Hepatocyte (in vitro differentiated cells): ENCODE measurements around the gene CALML5. TPM values are rescaled to one million over a fixed set of nuclear protein-coding genes. Genes with fewer than 3 reads are reported as not detected.

ENCODE experiments used
- DNase-seq: peaks from one replicate; pipeline ENCODE4 v3.0.0-alpha.2; 2016; ENCODE audit warnings: low spot score
- H2AFZ ChIP-seq: fragments of 200-600 bp; sonication (generic); 2 replicates; pipeline ENCODE4 v1.6.0; 2016; ENCODE audit warnings: antibody characterized with exemption, mild to moderate bottlenecking
- H3K27ac ChIP-seq: fragments of 200-600 bp; sonication (generic); 2 replicates; pipeline ENCODE4 v1.5.1; 2016; ENCODE audit warnings: mild to moderate bottlenecking
- H3K27me3 ChIP-seq: fragments of 200-600 bp; sonication (generic); 2 replicates; pipeline ENCODE4 v1.6.1; 2016
- H3K36me3 ChIP-seq: fragments of 200-600 bp; sonication (generic); replicated peaks from 2 replicates; pipeline ENCODE4 v1.5.1; 2016; ENCODE audit warnings: low read depth; ENCODE audit not compliant: insufficient read depth
- H3K4me1 ChIP-seq: fragments of 200-600 bp; sonication (generic); 2 replicates; pipeline ENCODE4 v1.5.1; 2016; ENCODE audit warnings: mild to moderate bottlenecking, moderate library complexity; ENCODE audit not compliant: insufficient read depth
- H3K4me2 ChIP-seq: fragments of 200-600 bp; sonication (generic); 2 replicates; pipeline ENCODE4 v1.6.0; 2016
- H3K4me3 ChIP-seq: fragments of 200-600 bp; sonication (generic); 2 replicates; pipeline ENCODE4 v1.5.1; 2016; ENCODE audit warnings: mild to moderate bottlenecking
- H3K79me2 ChIP-seq: fragments of 200-600 bp; sonication (generic); 2 replicates; pipeline ENCODE4 v1.6.0; 2017; ENCODE audit warnings: mild to moderate bottlenecking
- H3K9me2 ChIP-seq: fragments of 200-600 bp; sonication (generic); replicated peaks from 2 replicates; pipeline ENCODE4 v1.6.0; 2017; ENCODE audit warnings: mild to moderate bottlenecking; ENCODE audit not compliant: insufficient read depth
- H3K9me3 ChIP-seq: fragments of 200-600 bp; sonication (generic); 2 replicates; pipeline ENCODE4 v1.5.1; 2016; ENCODE audit warnings: low read depth, mild to moderate bottlenecking
- H4K20me1 ChIP-seq: fragments of 200-600 bp; sonication (generic); 2 replicates; pipeline ENCODE4 v1.6.0; 2016; ENCODE audit warnings: mild to moderate bottlenecking; ENCODE audit not compliant: insufficient read depth, poor library complexity, severe bottlenecking
- CTCF ChIP-seq: fragments of 200-600 bp; sonication (generic); IDR thresholded peaks from 2 replicates; pipeline ENCODE4 v1.5.1; 2016; ENCODE audit warnings: antibody characterized with exemption, mild to moderate bottlenecking; ENCODE audit not compliant: poor library complexity
- EZH2 ChIP-seq: fragments of 200-600 bp; sonication (generic); IDR thresholded peaks from 2 replicates; pipeline ENCODE4 v1.6.1; 2016; ENCODE audit warnings: antibody characterized with exemption, mild to moderate bottlenecking, borderline replicate concordance
- EZH2phosphoT487 ChIP-seq: fragments of 200-600 bp; sonication (generic); IDR thresholded peaks from one replicate; pipeline ENCODE4 v1.6.1; 2018; ENCODE audit warnings: antibody characterized with exemption, mild to moderate bottlenecking, low read depth, moderate library complexity; ENCODE audit not compliant: unreplicated experiment, severe bottlenecking
- WGBS: methylation state at CpG from one replicate; pipeline ENCODE4 v1.1.6; 2016; ENCODE audit warnings: low lambda C conversion rate; ENCODE audit errors: missing lambda C conversion rate; 5-methylcytosine and 5-hydroxymethylcytosine counted together
- polyA plus RNA-seq: library from polyadenylated mRNA; unstranded; fragments of >200 nt; fragmentation: Nextera tagmentation; extraction: Ambion mirVana; gene quantifications from 2 replicates; pipeline ENCODE4 v1.2.1, GENCODE V29; 2016
- total RNA-seq: library from RNA; depleted of rRNA; stranded (reverse); fragments of >200 nt; gene quantifications from 2 replicates; pipeline ENCODE4 v1.2.3, GENCODE V29; 2014

Gene CALML5
- total and polyA plus RNA-seq, 2 experiments from 2014 or later = not detected

GRCh38 chr10:5510281-5511072, 11.1 kb upstream of the CALML5 start:
- H3K27me3 ChIP-seq = no peaks in the 10 kb centered on the region
- no peak overlapping the region for H3K4me3 ChIP-seq
- no peaks in the 10 kb centered on the region for H3K9me3 ChIP-seq
- no peaks in the 10 kb centered on the region for H3K79me2 ChIP-seq
- H4K20me1 ChIP-seq = no peaks in the 10 kb centered on the region
- no peaks in the 10 kb centered on the region for H3K36me3 ChIP-seq
- no peaks in the 10 kb centered on the region for H3K9me2 ChIP-seq
- H2AFZ ChIP-seq = peak overlapping the region; percentile 3
- peaks cover 22% of the 10 kb centered on the region for H3K4me1 ChIP-seq
- TF ChIP-seq EZH2 (no peak), CTCF (no peak), EZH2phosphoT487 (no peak)
- peak overlapping the region; percentile 3 for H3K27ac ChIP-seq
- peak overlapping the region; percentile 2 for H3K4me2 ChIP-seq
- DNase-seq = no peak
- 68% methylated on average over 16 of the region's 16 CpGs for WGBS

- Histone ChIP-seq H3K36me3 (no peaks in the 10 kb centered on the region), H3K9me3 (no peaks in the 10 kb centered on the region), H3K4me3 (no peak overlapping the region), H3K4me2 (no peak overlapping the region), H3K4me1 (peaks cover 22% of the 10 kb centered on the region), H3K79me2 (no peaks in the 10 kb centered on the region), H3K27ac (no peak overlapping the region), H3K9me2 (no peaks in the 10 kb centered on the region), H2AFZ (no peak overlapping the region), H3K27me3 (no peaks in the 10 kb centered on the region), H4K20me1 (no peaks in the 10 kb centered on the region)
- DNase-seq = no peak
- 94% methylated on average over 11 of the region's 11 CpGs for WGBS
- TF ChIP-seq EZH2 (no peak), CTCF (no peak), EZH2phosphoT487 (no peak)
Observed at GRCh38 chr10:5509691-5510090, 10.3 kb upstream of the CALML5 start.

- no peaks in the 10 kb centered on the region for H4K20me1 ChIP-seq
- no peaks in the 10 kb centered on the region for H3K27me3 ChIP-seq
- H3K36me3 ChIP-seq = no peaks in the 10 kb centered on the region
- no peak overlapping the region for H3K27ac ChIP-seq
- H3K4me1 ChIP-seq = peaks cover 22% of the 10 kb centered on the region
- no peak overlapping the region for H3K4me2 ChIP-seq
- TF ChIP-seq EZH2phosphoT487 (no peak), CTCF (no peak), EZH2 (no peak)
- H3K9me3 ChIP-seq = no peaks in the 10 kb centered on the region
- DNase-seq = no peak
- no peak overlapping the region for H3K4me3 ChIP-seq
- no peaks in the 10 kb centered on the region for H3K79me2 ChIP-seq
- 97% methylated on average over 9 of the region's 9 CpGs for WGBS
- H3K9me2 ChIP-seq = no peaks in the 10 kb centered on the region
- no peak overlapping the region for H2AFZ ChIP-seq
Observed at GRCh38 chr10:5509236-5509635, 9.9 kb upstream of the CALML5 start.
